HCT116 (cell line): Measurements from ENCODE around the gene ENOPH1. TPM values are rescaled to one million over a fixed set of nuclear protein-coding genes. Genes with fewer than 3 reads are reported as not detected.

Source experiments
- ATAC-seq: fragments of 200-7000 bp; cut with Tn5 transposase; 2 replicates; pipeline ENCODE4 v1.9.1; 2020; ENCODE audit warnings: mild to moderate bottlenecking, moderate library complexity
- BruUV-seq: library from RNA; stranded (reverse); fragments of 400-500 nt; replicated peaks from 2 replicates; lab custom pipeline; 2021; lab: Mats Ljungman, UMichigan
- CTCF ChIA-PET: fragments of 300-600 bp; sonication (Branson Sonifier 250); formaldehyde crosslinking; loops from one replicate; lab custom pipeline; 2021; ENCODE audit warnings: antibody characterized with exemption; lab: Charles Lee
- POLR2A ChIA-PET: fragments of 300-600, 350-600 bp; sonication (Branson Sonifier 250); formaldehyde crosslinking; loops from one replicate; lab custom pipeline; 2021; ENCODE audit warnings: antibody characterized with exemption; lab: Charles Lee
- RAD21 ChIA-PET, 2 experiments: fragments of 300-600 bp; sonication (Branson Sonifier 250); formaldehyde crosslinking; loops; one replicate each; lab custom pipeline; 2023; ENCODE audit warnings: low total read pairs in 2 of 2; ENCODE audit not compliant: uncharacterized antibody in 2 of 2, unreplicated experiment in 2 of 2, low non-redundant PET in 1 of 2; lab: Charles Lee
- DNase-seq: peaks from one replicate; pipeline ENCODE4 v3.0.0-alpha.2; 2010; ENCODE audit warnings: low read depth, low spot score
- H2AFZ ChIP-seq: fragments of 200-600 bp; shearing (Covaris generic), sonication (generic); 2 replicates; pipeline ENCODE4 v1.6.1; 2017; ENCODE audit warnings: low read depth, mixed run types, mixed read lengths, antibody characterized with exemption, low read length; ENCODE audit not compliant: poor library complexity, severe bottlenecking
- H3K27ac ChIP-seq: 2 replicates; pipeline ENCODE4 v1.5.1; 2012; ENCODE audit warnings: low read depth, low read length
- H3K27me3 ChIP-seq: fragments of 200-600 bp; sonication (generic); 2 replicates; pipeline ENCODE4 v1.6.1; 2016; ENCODE audit warnings: mixed run types, low read length, mixed read lengths; ENCODE audit not compliant: insufficient read depth
- H3K36me3 ChIP-seq, 2 experiments: fragments of 200-500 bp in 1 of 2; fragments of 200-600 bp in 1 of 2; sonication (Bioruptor generic) in 1 of 2; sonication (generic) in 1 of 2; 2 replicates each; pipeline versions ENCODE4 v1.5.1 to v1.6.1; 2014 to 2016; ENCODE audit warnings: low read length in 2 of 2, inconsistent platforms in 1 of 2, mixed read lengths in 1 of 2, mixed run types in 1 of 2; ENCODE audit not compliant: insufficient read depth in 2 of 2, control insufficient read depth in 1 of 2
- H3K4me1 ChIP-seq, 2 experiments: fragments of 200-600 bp in 1 of 2; sonication (generic) in 1 of 2; 2 replicates each; pipeline versions ENCODE4 v1.5.1 to v1.6.1; 2012 to 2017; ENCODE audit warnings: low read length in 2 of 2, inconsistent platforms in 1 of 2, mild to moderate bottlenecking in 1 of 2, mixed read lengths in 1 of 2, mixed run types in 1 of 2, moderate library complexity in 1 of 2; ENCODE audit not compliant: insufficient read depth in 2 of 2, control insufficient read depth in 1 of 2
- H3K4me2 ChIP-seq: fragments of 200-600 bp; sonication (generic); 2 replicates; pipeline ENCODE4 v1.6.1; 2017; ENCODE audit warnings: mixed run types, low read length, mixed read lengths
- H3K4me3 ChIP-seq, 2 experiments: fragments of 200-600 bp in 1 of 2; sonication (generic) in 1 of 2; replicated peaks in 1 of 2; 2 replicates each; pipeline ENCODE4 v1.5.1; 2011 to 2016; ENCODE audit warnings: low read length in 2 of 2, control low read depth in 1 of 2, low read depth in 1 of 2, mild to moderate bottlenecking in 1 of 2, mixed read lengths in 1 of 2, mixed run types in 1 of 2
- H3K79me2 ChIP-seq: fragments of 200-600 bp; sonication (generic); 2 replicates; pipeline ENCODE4 v1.6.1; 2017; ENCODE audit warnings: mild to moderate bottlenecking, mixed run types, low read length, moderate library complexity, mixed read lengths; ENCODE audit not compliant: insufficient read depth
- H3K9ac ChIP-seq: fragments of 200-600 bp; sonication (generic); 2 replicates; pipeline ENCODE4 v1.6.1; 2016; ENCODE audit warnings: low read length, mixed read lengths
- H3K9me2 ChIP-seq: fragments of 200-600 bp; sonication (generic), shearing (Covaris generic); 2 replicates; pipeline ENCODE4 v1.6.1; 2017; ENCODE audit warnings: mixed run types, mild to moderate bottlenecking, moderate library complexity; ENCODE audit not compliant: insufficient read depth
- H3K9me3 ChIP-seq, 2 experiments: fragments of 200-500 bp in 1 of 2; fragments of 200-600 bp in 1 of 2; sonication (Bioruptor generic) in 1 of 2; sonication (generic) in 1 of 2; 2 replicates each; pipeline ENCODE4 v1.6.1; 2014 to 2017; ENCODE audit warnings: low read length in 2 of 2, mixed read lengths in 2 of 2, inconsistent platforms in 1 of 2, low read depth in 1 of 2, mild to moderate bottlenecking in 1 of 2, mixed run types in 1 of 2, moderate library complexity in 1 of 2; ENCODE audit not compliant: control insufficient read depth in 1 of 2, insufficient read depth in 1 of 2
- H4K20me1 ChIP-seq: fragments of 200-600 bp; sonication (generic), shearing (Covaris generic); 2 replicates; pipeline ENCODE4 v1.6.1; 2017; ENCODE audit warnings: mixed run types, mild to moderate bottlenecking, moderate library complexity; ENCODE audit not compliant: insufficient read depth
- CBX3 ChIP-seq: IDR thresholded peaks from 2 replicates; pipeline ENCODE4 v1.6.1; 2012; ENCODE audit warnings: low read depth
- CEBPB ChIP-seq: IDR thresholded peaks from 2 replicates; pipeline ENCODE4 v1.6.1; 2012; ENCODE audit warnings: low read depth
- EGR1 ChIP-seq: IDR thresholded peaks from 2 replicates; pipeline ENCODE4 v1.6.1; 2012; ENCODE audit warnings: low read depth
- ELF1 ChIP-seq: IDR thresholded peaks from 2 replicates; pipeline ENCODE4 v1.6.1; 2012; ENCODE audit warnings: low read depth, borderline replicate concordance
- FOSL1 ChIP-seq: IDR thresholded peaks from 2 replicates; pipeline ENCODE4 v1.6.1; 2012; ENCODE audit warnings: low read depth
- POLR2A ChIP-seq: IDR thresholded peaks from 2 replicates; pipeline ENCODE4 v1.7.0; 2011; ENCODE audit warnings: borderline replicate concordance; ENCODE audit not compliant: insufficient read depth, insufficient read length; ENCODE audit errors: extremely low read depth
- POLR2AphosphoS5 ChIP-seq: IDR thresholded peaks from 2 replicates; pipeline ENCODE4 v1.6.1; 2011; ENCODE audit warnings: mild to moderate bottlenecking, low read depth, low read length, moderate library complexity
- SIN3A ChIP-seq: IDR thresholded peaks from 2 replicates; pipeline ENCODE4 v1.6.1; 2012; ENCODE audit warnings: low read depth
- TCF7L2 ChIP-seq: IDR thresholded peaks from 2 replicates; pipeline ENCODE4 v1.7.0; 2011; ENCODE audit warnings: borderline replicate concordance, inconsistent platforms; ENCODE audit not compliant: insufficient read depth, insufficient read length; ENCODE audit errors: extremely low read depth
- ZBTB33 ChIP-seq: IDR thresholded peaks from 2 replicates; pipeline ENCODE4 v1.6.1; 2011; ENCODE audit warnings: mild to moderate bottlenecking, low read length, moderate library complexity; ENCODE audit not compliant: insufficient replicate concordance; ENCODE audit errors: extremely low read depth
- ZNF274 ChIP-seq: fragments of 200-500 bp; sonication (Bioruptor generic); IDR thresholded peaks from 2 replicates; pipeline ENCODE4 v1.6.1; 2014; ENCODE audit warnings: mild to moderate bottlenecking, low read depth, low read length, inconsistent platforms
- intact Hi-C: fragments of 100-400 bp; cut with micrococcal nuclease; formaldehyde crosslinking; loops from 2 replicates; pipeline ENCODE4 v1.10.0; 2022
- total RNA-seq: library from RNA; stranded (reverse); gene quantifications from one replicate; pipeline ENCODE4 v1.2.1, GENCODE V29; 2021; ENCODE audit not compliant: unreplicated experiment
- TF ChIP-seq, protein P1 (sequence below): IDR thresholded peaks from 2 replicates; pipeline ENCODE4 v1.6.1; 2012; ENCODE audit warnings: low read depth

Gene ENOPH1
- total RNA-seq, 1 experiment from 2014 or later: 53.4 TPM

GRCh38 chr4:82489987-82490386 lies 59.6 kb downstream of the ENOPH1 start:
- Histone ChIP-seq H3K79me2 (no peaks in the 10 kb centered on the region), H3K9ac (no peak overlapping the region), H3K4me2 (no peak overlapping the region), H3K27me3 (no peaks in the 10 kb centered on the region), H2AFZ (no peak overlapping the region), H3K9me2 (no peaks in the 10 kb centered on the region), H3K4me1 (no peaks in the 10 kb centered on the region), H4K20me1 (no peaks in the 10 kb centered on the region), H3K36me3 (no peaks in the 10 kb centered on the region), H3K4me3 (no peak overlapping the region), H3K9me3 (no peaks in the 10 kb centered on the region), H3K27ac (no peak overlapping the region)
- DNase-seq (no peak), ATAC-seq (no peak)
- intact Hi-C loops: no loop called here
- ChIA-PET CTCF (no interaction called here), POLR2A (no interaction called here), RAD21 (no interaction called here)
- TF ChIP-seq FOSL1 (no peak), ZBTB33 (no peak), EGR1 (no peak), TCF7L2 (no peak), POLR2AphosphoS5 (no peak), CEBPB (no peak), SIN3A (no peak), ZNF274 (no peak), ELF1 (no peak), CBX3 (no peak), POLR2A (no peak)
- TF ChIP-seq, protein P1, sequence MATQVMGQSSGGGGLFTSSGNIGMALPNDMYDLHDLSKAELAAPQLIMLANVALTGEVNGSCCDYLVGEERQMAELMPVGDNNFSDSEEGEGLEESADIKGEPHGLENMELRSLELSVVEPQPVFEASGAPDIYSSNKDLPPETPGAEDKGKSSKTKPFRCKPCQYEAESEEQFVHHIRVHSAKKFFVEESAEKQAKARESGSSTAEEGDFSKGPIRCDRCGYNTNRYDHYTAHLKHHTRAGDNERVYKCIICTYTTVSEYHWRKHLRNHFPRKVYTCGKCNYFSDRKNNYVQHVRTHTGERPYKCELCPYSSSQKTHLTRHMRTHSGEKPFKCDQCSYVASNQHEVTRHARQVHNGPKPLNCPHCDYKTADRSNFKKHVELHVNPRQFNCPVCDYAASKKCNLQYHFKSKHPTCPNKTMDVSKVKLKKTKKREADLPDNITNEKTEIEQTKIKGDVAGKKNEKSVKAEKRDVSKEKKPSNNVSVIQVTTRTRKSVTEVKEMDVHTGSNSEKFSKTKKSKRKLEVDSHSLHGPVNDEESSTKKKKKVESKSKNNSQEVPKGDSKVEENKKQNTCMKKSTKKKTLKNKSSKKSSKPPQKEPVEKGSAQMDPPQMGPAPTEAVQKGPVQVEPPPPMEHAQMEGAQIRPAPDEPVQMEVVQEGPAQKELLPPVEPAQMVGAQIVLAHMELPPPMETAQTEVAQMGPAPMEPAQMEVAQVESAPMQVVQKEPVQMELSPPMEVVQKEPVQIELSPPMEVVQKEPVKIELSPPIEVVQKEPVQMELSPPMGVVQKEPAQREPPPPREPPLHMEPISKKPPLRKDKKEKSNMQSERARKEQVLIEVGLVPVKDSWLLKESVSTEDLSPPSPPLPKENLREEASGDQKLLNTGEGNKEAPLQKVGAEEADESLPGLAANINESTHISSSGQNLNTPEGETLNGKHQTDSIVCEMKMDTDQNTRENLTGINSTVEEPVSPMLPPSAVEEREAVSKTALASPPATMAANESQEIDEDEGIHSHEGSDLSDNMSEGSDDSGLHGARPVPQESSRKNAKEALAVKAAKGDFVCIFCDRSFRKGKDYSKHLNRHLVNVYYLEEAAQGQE: no peak
- no TSS peak for BruUV-seq
